Stomach smooth muscle (tissue), 2 donors: ENCODE data around the gene YBX2.
A peak's percentile ranks its signal among the peaks of the same experiment; 100 is the strongest.
"Not testable (repeated sequence)": the region's sequence is repeated elsewhere in the genome, so short reads cannot be mapped to it uniquely, and the experiment has no call there.

ENCODE experiments used
- H3K27ac ChIP-seq: one replicate; pipeline ENCODE4 v1.7.0; 2013; ENCODE audit warnings: mild to moderate bottlenecking, low read length, inconsistent platforms
- H3K27me3 ChIP-seq, 2 donors: one replicate each; pipeline ENCODE4 v1.7.0; 2013; ENCODE audit warnings: low read length in 2 of 2; ENCODE audit not compliant: insufficient read depth in 2 of 2, control insufficient read depth in 1 of 2
- H3K36me3 ChIP-seq, 2 donors: one replicate each; pipeline ENCODE4 v1.7.0; 2013; ENCODE audit warnings: low read length in 2 of 2; ENCODE audit not compliant: control insufficient read depth in 2 of 2, insufficient read depth in 2 of 2
- H3K4me1 ChIP-seq: one replicate; pipeline ENCODE4 v1.7.0; 2013; ENCODE audit warnings: low read length; ENCODE audit not compliant: control insufficient read depth, insufficient read depth
- H3K4me3 ChIP-seq, 2 donors: one replicate each; pipeline ENCODE4 v1.7.0; 2013; ENCODE audit warnings: low read length in 2 of 2
- H3K9ac ChIP-seq, 2 donors: one replicate each; pipeline ENCODE4 v1.7.0; 2013; ENCODE audit warnings: low read length in 2 of 2, mild to moderate bottlenecking in 1 of 2
- H3K9me3 ChIP-seq, 2 donors: one replicate each; pipeline ENCODE4 v1.7.0; 2013; ENCODE audit warnings: low read length in 2 of 2; ENCODE audit not compliant: control insufficient read depth in 2 of 2
- donor health status: healthy.
- donor health status: Pancreatic carcinoma.

Gene YBX2

GRCh38 chr17:7294614-7295153 is at the start of gene YBX2:
Gene YBX2 (minus strand): TSS chr17:7294639. CDS start chr17:7294500, 139 bp downstream.
- no peaks in the 10 kb centered on the region for H3K36me3 ChIP-seq
- no peaks in the 10 kb centered on the region for H3K9me3 ChIP-seq
- no peak within 1 kb of the TSS for H3K27ac ChIP-seq
- H3K4me3 ChIP-seq: peak within 1 kb of the TSS in 1 of 2 donors; percentile 54
- H3K27me3 ChIP-seq: peaks cover 0 to 14% of the 10 kb centered on the region in 2 donors
- peaks cover 55% of the 10 kb centered on the region for H3K4me1 ChIP-seq
- peak within 1 kb of the TSS in 1 of 2 donors; percentile 21 for H3K9ac ChIP-seq

DNA sequence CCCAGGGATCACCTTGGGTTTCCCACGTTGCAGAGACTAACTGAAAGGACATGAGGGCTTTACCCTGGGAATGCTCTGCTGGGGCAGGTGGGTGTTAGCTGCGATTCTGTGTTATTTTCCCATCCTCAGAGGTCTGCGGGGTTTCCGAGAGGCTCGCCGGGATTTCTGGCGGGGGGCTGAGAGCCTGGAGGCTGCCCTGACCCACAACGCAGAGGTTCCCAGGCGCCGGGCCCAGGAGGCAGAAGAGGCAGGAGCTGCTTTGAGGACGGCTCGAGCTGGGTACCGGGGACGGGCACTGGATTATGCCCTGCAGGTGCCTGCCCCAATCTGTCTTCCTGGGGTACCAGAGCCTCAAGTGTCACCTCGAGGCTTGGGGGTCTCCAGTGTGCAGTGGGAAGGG is 48.8 kb upstream of the YBX2 start:
- Histone ChIP-seq H3K9ac (no peak overlapping the region), H3K27ac (no peak overlapping the region), H3K9me3 (no peaks in the 10 kb centered on the region), H3K36me3 (no peaks in the 10 kb centered on the region), H3K27me3 (peaks cover 7 to 18% of the 10 kb centered on the region in 2 donors), H3K4me1 (no peaks in the 10 kb centered on the region), H3K4me3 (no peak overlapping the region)

DNA sequence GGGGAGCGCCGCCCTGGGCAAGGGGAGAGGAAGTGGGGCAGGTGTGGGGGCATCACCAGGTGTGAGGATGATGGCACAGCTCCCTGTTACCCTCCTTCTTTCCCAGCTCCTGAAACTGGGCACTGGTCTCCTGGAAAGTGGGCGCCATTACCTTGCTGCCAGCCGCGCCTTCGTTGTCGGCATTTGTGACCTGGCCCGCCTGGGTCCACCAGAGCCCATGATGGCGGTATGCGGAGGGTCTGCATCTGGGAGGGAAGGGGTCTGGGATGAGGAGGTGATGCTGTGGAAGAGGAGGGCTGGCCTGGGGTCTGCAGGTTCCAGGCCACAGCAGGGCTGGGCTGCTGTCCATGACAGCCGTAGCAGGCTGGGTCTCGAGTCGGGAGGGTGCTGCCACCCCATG is 47.4 kb upstream of the YBX2 start:
- Histone ChIP-seq H3K4me1 (no peaks in the 10 kb centered on the region), H3K4me3 (no peak overlapping the region), H3K9me3 (no peaks in the 10 kb centered on the region), H3K27ac (no peak overlapping the region), H3K9ac (no peak overlapping the region), H3K36me3 (no peaks in the 10 kb centered on the region), H3K27me3 (peaks cover 10 to 23% of the 10 kb centered on the region in 2 donors)

DNA sequence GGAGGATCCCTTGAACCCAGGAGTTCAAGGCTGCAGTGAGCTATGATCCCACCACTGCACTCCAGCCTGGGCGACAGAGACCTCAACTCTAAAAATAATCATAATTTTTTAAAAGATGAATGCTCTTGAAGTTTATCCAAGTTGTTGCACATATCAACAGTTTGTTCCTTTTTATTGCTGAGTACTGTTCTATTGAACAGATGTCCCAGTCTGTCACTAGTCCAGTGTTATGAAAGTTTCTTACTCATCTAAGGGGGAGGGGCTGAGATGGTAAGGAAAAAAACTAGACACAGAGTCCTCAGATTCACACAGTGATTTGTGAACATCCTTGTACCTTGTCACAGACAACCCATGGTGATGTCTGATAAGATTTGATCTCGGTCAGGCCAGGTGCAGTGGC is 45.7 kb upstream of the YBX2 start:
- Histone ChIP-seq H3K4me1 (no peaks in the 10 kb centered on the region), H3K27me3 (peaks cover 14 to 27% of the 10 kb centered on the region in 2 donors), H3K9ac (no peak overlapping the region), H3K9me3 (no peaks in the 10 kb centered on the region), H3K4me3 (no peak overlapping the region), H3K36me3 (no peaks in the 10 kb centered on the region), H3K27ac (no peak overlapping the region)

- H3K27ac ChIP-seq, H3K36me3 ChIP-seq, H3K4me3 ChIP-seq: not testable (repeated sequence)
Observed at GRCh38 chr17:7337600-7337999, 43.2 kb upstream of the YBX2 start.

DNA sequence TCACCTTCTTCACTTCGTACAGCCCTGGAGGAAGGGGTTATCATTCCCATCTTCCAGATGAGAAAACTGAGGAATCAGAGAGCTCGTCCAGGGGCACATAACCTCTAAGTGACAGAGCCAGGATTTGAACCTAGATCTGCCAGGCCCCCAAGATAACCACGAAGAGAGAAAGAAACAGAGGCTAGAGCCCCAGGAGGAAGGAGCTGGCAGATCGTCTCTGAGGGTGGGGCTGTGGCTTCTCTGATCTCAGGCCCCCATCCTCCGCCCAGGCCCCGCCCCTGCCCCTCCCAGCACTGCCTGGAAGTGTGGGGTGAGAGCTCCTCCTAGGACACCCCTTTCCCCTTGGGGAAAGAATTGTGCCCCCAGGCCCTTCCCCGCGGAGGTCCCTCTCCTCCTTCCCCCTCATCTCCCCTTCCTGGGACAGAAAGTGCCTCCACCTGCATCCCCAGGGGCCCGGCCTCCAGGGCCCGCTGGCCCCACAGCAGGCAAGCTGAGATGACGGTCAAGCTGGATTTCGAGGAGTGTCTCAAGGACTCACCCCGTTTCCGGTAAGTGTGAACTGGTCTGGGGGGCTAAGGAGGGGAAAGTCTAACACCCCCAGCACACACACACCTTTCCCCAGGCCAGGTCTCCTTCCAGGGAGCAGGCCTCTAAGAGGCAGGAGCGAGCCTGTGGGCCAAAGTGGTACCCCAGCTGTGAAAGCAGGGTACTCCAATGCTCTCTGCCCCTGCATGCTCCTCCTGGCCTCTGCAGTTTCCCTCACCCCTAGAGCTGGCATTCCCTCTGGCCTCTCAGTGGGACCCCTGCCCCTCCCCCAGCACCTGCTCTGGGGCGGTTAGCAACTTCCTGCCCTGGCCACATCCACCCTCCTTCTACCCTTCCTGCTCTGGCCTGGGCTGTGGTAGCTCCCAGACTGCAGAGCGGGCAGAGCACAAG is 42.1 kb upstream of the YBX2 start, which contains the start of gene ACAP1:
Gene ACAP1 (plus strand): TSS at position 290 of the 936 bp plus-strand sequence. CDS start 206 bp downstream, at position 496.
- no peaks in the 10 kb centered on the region for H3K36me3 ChIP-seq
- H3K27me3 ChIP-seq: peaks cover 12 to 14% of the 10 kb centered on the region in 2 donors
- no peak within 1 kb of the TSS for H3K27ac ChIP-seq
- no peak within 1 kb of the TSS for H3K9ac ChIP-seq
- H3K4me1 ChIP-seq: no peaks in the 10 kb centered on the region
- H3K9me3 ChIP-seq: no peaks in the 10 kb centered on the region
- no peak within 1 kb of the TSS for H3K4me3 ChIP-seq

More at GRCh38 chr17:7337600-7337999, 43.2 kb upstream of the YBX2 start:
- H3K9ac ChIP-seq, H3K9me3 ChIP-seq, H3K4me1 ChIP-seq: not testable (repeated sequence)
- peaks cover 15 to 20% of the 10 kb centered on the region in 2 donors for H3K27me3 ChIP-seq

DNA sequence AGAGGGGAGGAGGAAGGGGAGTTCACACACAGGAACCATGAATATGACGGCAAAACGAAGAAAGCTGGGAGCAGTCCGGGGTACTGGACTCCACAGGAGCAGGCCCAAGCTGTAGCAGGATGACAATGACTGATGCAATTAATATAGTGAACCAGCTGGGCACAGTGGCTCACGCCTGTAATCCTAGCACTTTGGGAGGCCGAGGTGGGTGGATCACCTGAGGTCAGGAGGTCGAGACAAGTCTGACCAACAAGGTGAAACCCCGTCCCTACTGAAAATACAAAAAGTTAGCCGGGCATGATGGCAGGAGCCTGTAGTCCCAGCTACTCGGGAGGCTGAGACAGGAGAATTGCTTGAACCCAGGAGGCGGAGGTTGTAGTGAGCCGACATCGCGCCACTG is 41.3 kb upstream of the YBX2 start:
- not testable (repeated sequence) for H3K4me3 ChIP-seq, H3K27ac ChIP-seq, H3K4me1 ChIP-seq, H3K9ac ChIP-seq, H3K36me3 ChIP-seq, H3K9me3 ChIP-seq
- peaks cover 11 to 12% of the 10 kb centered on the region in 2 donors for H3K27me3 ChIP-seq

DNA sequence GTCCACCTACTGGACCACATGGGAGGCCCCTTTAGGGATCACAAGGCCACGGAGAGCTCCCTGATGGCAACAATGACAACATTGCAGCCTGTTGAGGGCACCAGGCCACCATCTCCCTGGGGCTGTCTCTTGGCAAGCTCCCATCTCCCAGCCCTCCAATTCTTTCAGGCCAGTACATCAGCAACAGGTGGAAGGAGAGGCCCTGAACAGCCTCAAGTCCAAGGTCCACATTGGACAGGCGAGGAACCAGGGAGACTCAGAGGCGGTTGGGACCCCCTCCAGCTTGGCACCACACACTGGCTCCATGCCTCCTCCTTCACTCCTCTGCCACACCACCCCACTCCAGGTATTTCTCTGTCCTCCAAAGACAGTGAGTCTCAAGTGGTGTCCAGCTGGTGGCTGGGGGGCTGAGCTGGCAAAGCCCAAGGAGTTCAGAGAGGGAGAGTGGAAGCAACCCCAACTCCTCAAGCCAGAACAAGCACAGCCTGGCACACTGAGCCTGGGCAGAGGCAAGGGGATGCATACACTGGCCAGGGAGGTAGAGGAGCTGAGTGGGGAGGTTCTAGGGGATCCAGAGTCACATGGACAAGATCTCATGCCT is 40.6 kb upstream of the YBX2 start:
- H3K9ac ChIP-seq: no peak overlapping the region

GRCh38 chr17:7332600-7333069 is 38.2 kb upstream of the YBX2 start:
- H3K9me3 ChIP-seq, H3K4me3 ChIP-seq, H3K9ac ChIP-seq, H3K36me3 ChIP-seq, H3K27ac ChIP-seq: not testable (repeated sequence)
- Histone ChIP-seq H3K4me1 (peaks cover 22% of the 10 kb centered on the region), H3K27me3 (peaks cover 11 to 12% of the 10 kb centered on the region in 2 donors)

More for the DNA sequence above, 40.6 kb upstream of the YBX2 start:
- Histone ChIP-seq H3K27me3 (peaks cover 11 to 12% of the 10 kb centered on the region in 2 donors), H3K27ac (no peak overlapping the region), H3K4me3 (no peak overlapping the region), H3K4me1 (peaks cover 7% of the 10 kb centered on the region), H3K36me3 (no peaks in the 10 kb centered on the region), H3K9me3 (no peaks in the 10 kb centered on the region)

- Histone ChIP-seq H3K4me1 (peaks cover 23% of the 10 kb centered on the region), H3K27me3 (peaks cover 10 to 11% of the 10 kb centered on the region in 2 donors), H3K27ac (no peak overlapping the region), H3K36me3 (no peaks in the 10 kb centered on the region), H3K9me3 (no peaks in the 10 kb centered on the region), H3K9ac (no peak overlapping the region), H3K4me3 (no peak overlapping the region)
Observed at GRCh38 chr17:7332111-7332510, 37.7 kb upstream of the YBX2 start.
